ENCODE results near the gene LYSET. TPM values are rescaled to one million over a fixed set of nuclear protein-coding genes. Genes with fewer than 3 reads are reported as not detected.

Gene LYSET
- polyA plus RNA-seq, 2 of the 4 experiments (the other 2 are of a cell fraction), result 29.9 to 37.0 TPM

DNA sequence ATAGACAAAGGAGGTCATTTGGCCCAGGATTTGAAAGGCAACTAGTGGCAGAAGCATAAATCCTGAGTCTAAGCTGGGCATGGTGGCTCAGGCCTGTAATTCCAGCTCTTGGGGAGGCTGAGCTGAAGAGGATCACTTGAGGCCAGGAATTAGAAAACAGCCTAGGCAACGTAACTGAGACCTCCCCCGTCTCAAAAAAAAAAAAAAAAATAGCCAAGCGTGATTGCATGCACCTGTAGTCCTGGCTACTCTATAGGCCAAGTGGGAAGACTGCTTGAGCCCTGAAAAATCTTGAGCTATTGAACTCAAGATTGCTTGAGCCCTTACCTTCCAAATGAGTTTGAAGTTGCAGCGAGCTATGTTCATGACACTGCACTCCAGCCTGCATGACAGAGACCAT is 13.9 kb downstream of the LYSET start:
- H3K4me2 ChIP-seq, result no peak overlapping the region
- no peaks in the 10 kb centered on the region for H3K9me3 ChIP-seq
- no peak for DNase-seq (ENCODE audit: low read depth in 1 of 2, low spot score in 1 of 2)
- CTCF ChIA-PET, result interaction anchor here (1.0 kb wide), 1 partner anchor 86 kb away, joined by 5 read pairs; no protein-coding TSS in a partner anchor
- ATAC-seq, result no peak
- POLR2A ChIA-PET, result interaction anchor here (0.6 kb wide), 2 partner anchors 14 to 195 kb away, joined by 3 to 4 read pairs; partner anchors contain the start of genes LYSET and MOAP1
- 92% methylated on average over 4 of the region's 4 CpGs for WGBS (ENCODE audit: missing lambda C conversion rate)
- FAIRE-seq, result no peak
- no peak for TF ChIP-seq SMC3 (IDR thresholded peaks at IDR 0.05)
- no peak for TF ChIP-seq EHF (CRISPR knock-in tag; IDR thresholded peaks at IDR 0.05)
- no peak for TF ChIP-seq SREBF2 (IDR thresholded peaks at IDR 0.05)
- TF ChIP-seq PHF8 (IDR thresholded peaks at IDR 0.05; ENCODE audit: borderline replicate concordance, low read depth), result no peak
- TF ChIP-seq, protein P1, sequence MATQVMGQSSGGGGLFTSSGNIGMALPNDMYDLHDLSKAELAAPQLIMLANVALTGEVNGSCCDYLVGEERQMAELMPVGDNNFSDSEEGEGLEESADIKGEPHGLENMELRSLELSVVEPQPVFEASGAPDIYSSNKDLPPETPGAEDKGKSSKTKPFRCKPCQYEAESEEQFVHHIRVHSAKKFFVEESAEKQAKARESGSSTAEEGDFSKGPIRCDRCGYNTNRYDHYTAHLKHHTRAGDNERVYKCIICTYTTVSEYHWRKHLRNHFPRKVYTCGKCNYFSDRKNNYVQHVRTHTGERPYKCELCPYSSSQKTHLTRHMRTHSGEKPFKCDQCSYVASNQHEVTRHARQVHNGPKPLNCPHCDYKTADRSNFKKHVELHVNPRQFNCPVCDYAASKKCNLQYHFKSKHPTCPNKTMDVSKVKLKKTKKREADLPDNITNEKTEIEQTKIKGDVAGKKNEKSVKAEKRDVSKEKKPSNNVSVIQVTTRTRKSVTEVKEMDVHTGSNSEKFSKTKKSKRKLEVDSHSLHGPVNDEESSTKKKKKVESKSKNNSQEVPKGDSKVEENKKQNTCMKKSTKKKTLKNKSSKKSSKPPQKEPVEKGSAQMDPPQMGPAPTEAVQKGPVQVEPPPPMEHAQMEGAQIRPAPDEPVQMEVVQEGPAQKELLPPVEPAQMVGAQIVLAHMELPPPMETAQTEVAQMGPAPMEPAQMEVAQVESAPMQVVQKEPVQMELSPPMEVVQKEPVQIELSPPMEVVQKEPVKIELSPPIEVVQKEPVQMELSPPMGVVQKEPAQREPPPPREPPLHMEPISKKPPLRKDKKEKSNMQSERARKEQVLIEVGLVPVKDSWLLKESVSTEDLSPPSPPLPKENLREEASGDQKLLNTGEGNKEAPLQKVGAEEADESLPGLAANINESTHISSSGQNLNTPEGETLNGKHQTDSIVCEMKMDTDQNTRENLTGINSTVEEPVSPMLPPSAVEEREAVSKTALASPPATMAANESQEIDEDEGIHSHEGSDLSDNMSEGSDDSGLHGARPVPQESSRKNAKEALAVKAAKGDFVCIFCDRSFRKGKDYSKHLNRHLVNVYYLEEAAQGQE (IDR thresholded peaks at IDR 0.05), result no peak
- no peak for TF ChIP-seq POLR2A (IDR thresholded peaks at IDR 0.05; ENCODE audit: low read length)
- no peak for TF ChIP-seq TFCP2L1 (CRISPR knock-in tag; IDR thresholded peaks at IDR 0.05)
- no peak for TF ChIP-seq NFE2L2 (conservative IDR thresholded peaks at IDR 0.05; ENCODE audit: low read length)
- TF ChIP-seq, protein P2, sequence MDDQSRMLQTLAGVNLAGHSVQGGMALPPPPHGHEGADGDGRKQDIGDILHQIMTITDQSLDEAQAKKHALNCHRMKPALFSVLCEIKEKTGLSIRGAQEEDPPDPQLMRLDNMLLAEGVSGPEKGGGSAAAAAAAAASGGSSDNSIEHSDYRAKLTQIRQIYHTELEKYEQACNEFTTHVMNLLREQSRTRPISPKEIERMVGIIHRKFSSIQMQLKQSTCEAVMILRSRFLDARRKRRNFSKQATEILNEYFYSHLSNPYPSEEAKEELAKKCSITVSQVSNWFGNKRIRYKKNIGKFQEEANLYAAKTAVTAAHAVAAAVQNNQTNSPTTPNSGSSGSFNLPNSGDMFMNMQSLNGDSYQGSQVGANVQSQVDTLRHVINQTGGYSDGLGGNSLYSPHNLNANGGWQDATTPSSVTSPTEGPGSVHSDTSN (IDR thresholded peaks at IDR 0.05), result no peak
- TF ChIP-seq, protein P3, sequence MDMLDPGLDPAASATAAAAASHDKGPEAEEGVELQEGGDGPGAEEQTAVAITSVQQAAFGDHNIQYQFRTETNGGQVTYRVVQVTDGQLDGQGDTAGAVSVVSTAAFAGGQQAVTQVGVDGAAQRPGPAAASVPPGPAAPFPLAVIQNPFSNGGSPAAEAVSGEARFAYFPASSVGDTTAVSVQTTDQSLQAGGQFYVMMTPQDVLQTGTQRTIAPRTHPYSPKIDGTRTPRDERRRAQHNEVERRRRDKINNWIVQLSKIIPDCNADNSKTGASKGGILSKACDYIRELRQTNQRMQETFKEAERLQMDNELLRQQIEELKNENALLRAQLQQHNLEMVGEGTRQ (IDR thresholded peaks at IDR 0.05), result no peak
- no peak for TF ChIP-seq HDAC2 (IDR thresholded peaks at IDR 0.05)
- no peak for TF ChIP-seq RNF2 (IDR thresholded peaks at IDR 0.05; ENCODE audit: borderline replicate concordance, low read depth)
- TF ChIP-seq HOXB5 (CRISPR knock-in tag; IDR thresholded peaks at IDR 0.05), result no peak
- no peak for TF ChIP-seq FOSL2 (IDR thresholded peaks at IDR 0.05)
- no peak for TF ChIP-seq FOSL2 (CRISPR knock-in tag; IDR thresholded peaks at IDR 0.05)
- TF ChIP-seq, protein P4, sequence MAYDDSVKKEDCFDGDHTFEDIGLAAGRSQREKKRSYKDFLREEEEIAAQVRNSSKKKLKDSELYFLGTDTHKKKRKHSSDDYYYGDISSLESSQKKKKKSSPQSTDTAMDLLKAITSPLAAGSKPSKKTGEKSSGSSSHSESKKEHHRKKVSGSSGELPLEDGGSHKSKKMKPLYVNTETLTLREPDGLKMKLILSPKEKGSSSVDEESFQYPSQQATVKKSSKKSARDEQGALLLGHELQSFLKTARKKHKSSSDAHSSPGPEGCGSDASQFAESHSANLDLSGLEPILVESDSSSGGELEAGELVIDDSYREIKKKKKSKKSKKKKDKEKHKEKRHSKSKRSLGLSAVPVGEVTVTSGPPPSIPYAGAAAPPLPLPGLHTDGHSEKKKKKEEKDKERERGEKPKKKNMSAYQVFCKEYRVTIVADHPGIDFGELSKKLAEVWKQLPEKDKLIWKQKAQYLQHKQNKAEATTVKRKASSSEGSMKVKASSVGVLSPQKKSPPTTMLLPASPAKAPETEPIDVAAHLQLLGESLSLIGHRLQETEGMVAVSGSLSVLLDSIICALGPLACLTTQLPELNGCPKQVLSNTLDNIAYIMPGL (CRISPR knock-in tag; IDR thresholded peaks at IDR 0.05; ENCODE audit: borderline replicate concordance), result no peak
- TF ChIP-seq MAFK (IDR thresholded peaks at IDR 0.05; ENCODE audit: partially characterized antibody), result no peak
- no peak for TF ChIP-seq NR3C1 (IDR thresholded peaks at IDR 0.05)
- no peaks in the 10 kb centered on the region for H3K4me1 ChIP-seq
- no peak overlapping the region for H3K27ac ChIP-seq
- H3K4me3 ChIP-seq, result no peak overlapping the region

DNA sequence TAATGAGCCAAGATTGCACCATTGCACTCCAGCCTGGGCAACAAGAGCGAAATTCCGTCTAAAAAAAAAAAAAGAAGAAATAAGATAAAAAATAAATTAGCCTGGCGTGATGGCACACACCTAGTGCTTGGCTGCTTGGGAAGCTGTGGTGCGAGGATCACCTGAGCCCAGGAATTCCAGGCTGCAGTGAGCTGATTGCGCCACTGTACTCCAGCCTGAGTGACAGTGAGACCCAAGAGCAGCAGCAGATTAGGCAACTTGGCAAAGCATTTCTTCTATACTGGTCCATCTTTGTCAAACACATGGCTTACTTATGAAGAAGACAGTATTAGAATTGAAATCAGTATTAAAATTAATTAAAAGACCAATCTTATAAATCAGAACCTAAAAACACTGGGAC is 15.4 kb downstream of the LYSET start:
- CTCF ChIA-PET, result no interaction called here
- no peaks in the 10 kb centered on the region for H3K9me3 ChIP-seq
- DNase-seq (ENCODE audit: low read depth in 1 of 2, low spot score in 1 of 2) (no peak), ATAC-seq (no peak), FAIRE-seq (no peak)
- no peak overlapping the region for H3K4me2 ChIP-seq
- 97% methylated on average over 5 of the region's 5 CpGs for WGBS (ENCODE audit: missing lambda C conversion rate)
- no peak for TF ChIP-seq HOXA7 (CRISPR knock-in tag; IDR thresholded peaks at IDR 0.05)
- peak in 1 of 2 experiments; percentile 13; a peak in 1 of 4 replicates for TF ChIP-seq CEBPB (IDR thresholded peaks at IDR 0.05)
- TF ChIP-seq, protein P3 (IDR thresholded peaks at IDR 0.05), result no peak
- no peak for TF ChIP-seq BHLHE40 (IDR thresholded peaks at IDR 0.05; ENCODE audit: low read depth, low read length)
- TF ChIP-seq, protein P5, sequence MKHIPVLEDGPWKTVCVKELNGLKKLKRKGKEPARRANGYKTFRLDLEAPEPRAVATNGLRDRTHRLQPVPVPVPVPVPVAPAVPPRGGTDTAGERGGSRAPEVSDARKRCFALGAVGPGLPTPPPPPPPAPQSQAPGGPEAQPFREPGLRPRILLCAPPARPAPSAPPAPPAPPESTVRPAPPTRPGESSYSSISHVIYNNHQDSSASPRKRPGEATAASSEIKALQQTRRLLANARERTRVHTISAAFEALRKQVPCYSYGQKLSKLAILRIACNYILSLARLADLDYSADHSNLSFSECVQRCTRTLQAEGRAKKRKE (CRISPR knock-in tag; IDR thresholded peaks at IDR 0.05; ENCODE audit: low read depth), result no peak
- no peak for TF ChIP-seq TFCP2L1 (CRISPR knock-in tag; IDR thresholded peaks at IDR 0.05)
- TF ChIP-seq, protein P6, sequence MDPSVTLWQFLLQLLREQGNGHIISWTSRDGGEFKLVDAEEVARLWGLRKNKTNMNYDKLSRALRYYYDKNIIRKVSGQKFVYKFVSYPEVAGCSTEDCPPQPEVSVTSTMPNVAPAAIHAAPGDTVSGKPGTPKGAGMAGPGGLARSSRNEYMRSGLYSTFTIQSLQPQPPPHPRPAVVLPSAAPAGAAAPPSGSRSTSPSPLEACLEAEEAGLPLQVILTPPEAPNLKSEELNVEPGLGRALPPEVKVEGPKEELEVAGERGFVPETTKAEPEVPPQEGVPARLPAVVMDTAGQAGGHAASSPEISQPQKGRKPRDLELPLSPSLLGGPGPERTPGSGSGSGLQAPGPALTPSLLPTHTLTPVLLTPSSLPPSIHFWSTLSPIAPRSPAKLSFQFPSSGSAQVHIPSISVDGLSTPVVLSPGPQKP (IDR thresholded peaks at IDR 0.05; ENCODE audit: low read depth, low read length), result no peak
- TF ChIP-seq HOXB5 (CRISPR knock-in tag; IDR thresholded peaks at IDR 0.05), result no peak
- no peak for TF ChIP-seq TP53 (CRISPR knock-in tag; IDR thresholded peaks at IDR 0.05)
- POLR2A ChIA-PET, result no interaction called here
- H3K27ac ChIP-seq, result no peak overlapping the region
- H3K4me3 ChIP-seq, result no peak overlapping the region
- H3K4me1 ChIP-seq, result peaks cover 3% of the 10 kb centered on the region; the same call in 2 of the 3 replicates
